Measurements from ENCODE around the gene SLC22A5.

Gene SLC22A5

DNA sequence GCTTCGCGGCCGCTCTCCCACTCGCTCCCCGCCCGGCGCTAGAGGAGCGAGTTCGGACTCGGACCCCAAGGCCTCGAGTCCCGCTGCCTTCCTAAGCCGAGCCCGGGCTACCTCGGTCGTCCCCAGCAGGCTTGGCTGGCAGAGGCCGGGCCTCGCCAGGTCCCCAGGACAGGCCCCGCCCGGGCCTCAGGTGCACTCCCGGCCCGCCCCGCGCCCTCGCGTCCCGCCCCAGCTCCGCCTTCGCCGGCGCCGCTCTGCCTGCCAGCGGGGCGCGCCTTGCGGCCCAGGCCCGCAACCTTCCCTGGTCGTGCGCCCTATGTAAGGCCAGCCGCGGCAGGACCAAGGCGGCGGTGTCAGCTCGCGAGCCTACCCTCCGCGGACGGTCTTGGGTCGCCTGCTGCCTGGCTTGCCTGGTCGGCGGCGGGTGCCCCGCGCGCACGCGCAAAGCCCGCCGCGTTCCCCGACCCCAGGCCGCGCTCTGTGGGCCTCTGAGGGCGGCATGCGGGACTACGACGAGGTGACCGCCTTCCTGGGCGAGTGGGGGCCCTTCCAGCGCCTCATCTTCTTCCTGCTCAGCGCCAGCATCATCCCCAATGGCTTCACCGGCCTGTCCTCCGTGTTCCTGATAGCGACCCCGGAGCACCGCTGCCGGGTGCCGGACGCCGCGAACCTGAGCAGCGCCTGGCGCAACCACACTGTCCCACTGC is at the start of gene SLC22A5:
Gene SLC22A5, plus strand, starts transcription at position 237 of the 707 bp plus-strand sequence. Its CDS starts 263 bp downstream, at position 500.
- DNase-seq, result no peak

DNA sequence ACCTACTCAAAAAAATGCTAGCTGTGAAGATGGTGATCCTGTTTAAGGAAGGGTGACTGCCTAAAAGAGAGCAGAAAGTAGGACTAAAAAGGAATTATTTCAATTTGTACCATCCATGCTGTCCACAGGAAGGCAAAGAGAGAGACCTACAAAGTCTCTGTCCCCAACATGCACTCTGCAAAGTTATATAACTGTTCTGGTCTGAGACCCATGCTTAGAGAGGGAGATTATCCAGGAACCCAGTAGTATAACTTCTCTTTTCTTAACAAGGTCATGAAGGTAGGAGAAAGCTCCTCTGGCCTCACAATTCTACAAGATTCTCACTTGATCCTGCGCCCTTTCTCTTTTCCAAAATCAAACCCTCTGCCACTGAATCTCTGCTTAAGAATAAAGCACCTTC is 49.5 kb upstream of the SLC22A5 start:
- DNase-seq, result no peak

GRCh38 chr5:132321109-132321721 is 48.3 kb upstream of the SLC22A5 start:
- no peak for DNase-seq

DNA sequence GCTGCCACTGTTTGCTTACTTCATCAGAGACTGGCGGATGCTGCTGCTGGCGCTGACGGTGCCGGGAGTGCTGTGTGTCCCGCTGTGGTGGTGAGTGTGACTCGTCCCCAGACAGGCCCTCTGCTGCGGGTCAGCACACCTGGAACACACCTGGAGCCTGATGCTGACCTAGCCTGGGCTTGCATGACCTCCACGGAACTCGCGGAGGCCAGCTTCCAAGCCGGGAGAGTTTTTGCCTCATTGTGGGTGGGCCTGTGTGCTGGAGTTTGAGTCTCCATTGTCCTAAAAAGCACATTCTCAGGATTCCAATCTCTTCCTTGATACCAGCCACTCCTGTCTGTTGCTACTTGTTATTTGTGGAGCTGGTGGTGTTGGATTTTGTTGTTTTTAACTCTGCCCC is 47.2 kb upstream of the SLC22A5 start:
- DNase-seq, result no peak

DNA sequence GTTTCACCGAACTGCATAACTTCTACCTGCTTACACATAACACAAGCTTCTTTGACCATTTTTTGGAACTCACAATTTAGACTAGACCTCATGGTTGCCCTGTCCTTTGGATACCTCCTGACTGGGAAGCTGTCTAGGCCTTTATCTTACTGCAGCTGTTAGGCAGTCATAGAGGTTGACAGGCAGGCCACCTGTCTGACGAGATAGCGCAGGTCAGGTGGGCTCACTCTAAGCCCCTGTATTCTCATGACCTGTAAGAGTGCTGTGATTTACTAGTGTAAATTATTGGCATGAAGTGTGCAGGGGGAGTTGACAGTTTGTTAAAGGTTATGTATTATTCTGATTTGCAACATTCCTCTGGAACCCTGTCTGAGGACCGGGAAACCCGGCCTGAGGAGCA is 46.3 kb upstream of the SLC22A5 start:
- no peak for DNase-seq

DNA sequence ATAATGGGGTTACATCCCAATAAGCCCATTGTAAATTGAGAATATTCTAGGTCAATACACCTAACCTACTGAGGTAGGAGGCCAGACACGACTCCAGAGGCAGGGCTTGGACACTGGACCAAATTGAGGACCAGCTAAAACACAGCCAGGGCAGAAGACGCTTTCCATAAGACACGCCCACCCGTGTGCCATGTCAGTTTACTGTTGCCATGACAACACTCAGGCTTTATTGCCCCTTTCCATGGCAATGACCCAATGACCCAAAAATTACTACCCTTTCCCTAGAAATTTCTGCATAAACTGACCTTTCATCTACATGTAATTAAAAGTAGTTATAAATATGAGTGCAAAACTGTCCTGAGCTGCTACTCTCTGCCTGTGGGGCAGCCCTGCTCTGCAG is 43.8 kb upstream of the SLC22A5 start:
- DNase-seq, result no peak

DNA sequence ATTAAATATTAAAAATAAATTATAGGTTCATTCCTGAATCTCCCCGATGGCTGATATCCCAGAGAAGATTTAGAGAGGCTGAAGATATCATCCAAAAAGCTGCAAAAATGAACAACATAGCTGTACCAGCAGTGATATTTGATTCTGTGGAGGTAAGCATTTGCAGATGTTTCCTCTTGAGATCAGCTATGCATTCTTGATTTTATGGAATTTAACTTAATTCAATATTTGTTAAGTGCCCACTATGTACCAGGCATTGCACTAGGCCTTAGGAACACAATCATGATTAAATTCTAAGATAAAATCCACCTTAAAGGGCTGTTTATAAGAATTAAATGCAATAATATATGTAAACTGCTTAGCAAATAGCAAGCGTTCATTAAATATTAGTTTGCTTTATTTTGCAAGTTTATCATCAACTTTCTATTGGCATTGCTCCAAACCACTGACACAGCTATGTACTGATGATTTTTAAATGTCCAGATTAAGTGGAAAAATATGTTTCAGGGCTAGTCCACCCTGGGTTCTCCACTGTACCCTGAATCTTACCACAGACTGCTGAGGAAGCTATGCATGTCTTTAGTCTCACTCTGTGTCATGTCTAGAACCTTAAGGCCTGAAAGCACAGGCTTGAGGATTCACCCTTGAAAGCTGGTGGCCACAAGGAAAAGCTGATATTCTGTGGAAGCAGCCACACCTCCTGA is 42.1 kb upstream of the SLC22A5 start:
- DNase-seq, result no peak

DNA sequence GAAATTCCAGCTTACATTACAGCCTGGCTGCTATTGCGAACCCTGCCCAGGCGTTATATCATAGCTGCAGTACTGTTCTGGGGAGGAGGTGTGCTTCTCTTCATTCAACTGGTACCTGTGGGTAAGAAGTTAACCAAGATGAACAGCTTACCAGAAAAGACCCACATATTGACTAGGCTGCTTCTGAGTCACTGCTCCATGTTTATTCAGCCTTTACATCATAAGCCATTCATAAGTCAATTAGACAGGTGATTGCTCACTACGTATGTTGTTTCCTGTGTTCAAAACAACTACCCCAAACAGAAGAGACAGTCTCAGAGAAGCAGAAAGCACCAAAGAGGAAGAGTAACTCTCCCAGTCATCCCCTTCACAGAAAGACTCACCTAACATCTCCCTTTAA is 34.7 kb upstream of the SLC22A5 start:
- DNase-seq, result no peak

GRCh38 chr5:132335402-132335801 is 34.1 kb upstream of the SLC22A5 start:
- DNase-seq, result no peak

DNA sequence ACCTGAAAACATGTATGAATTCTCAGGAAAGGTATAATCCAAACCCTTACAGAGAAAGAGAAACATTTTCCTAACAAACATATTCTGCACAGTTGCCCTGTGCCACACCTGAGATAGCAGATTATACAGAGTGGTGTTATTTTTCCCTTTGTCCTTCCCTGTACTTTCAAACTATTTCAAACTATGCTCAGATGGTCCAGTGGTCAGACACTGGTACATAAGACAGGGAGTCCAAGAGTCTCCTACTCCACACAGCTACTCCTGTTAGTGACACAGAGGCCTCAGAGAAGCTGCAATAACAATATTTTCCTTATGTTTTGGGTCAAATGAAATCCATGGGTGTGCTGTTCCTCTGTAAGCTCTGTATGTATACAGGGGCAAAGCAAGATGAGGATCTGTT is 30.0 kb upstream of the SLC22A5 start:
- DNase-seq, result no peak

DNA sequence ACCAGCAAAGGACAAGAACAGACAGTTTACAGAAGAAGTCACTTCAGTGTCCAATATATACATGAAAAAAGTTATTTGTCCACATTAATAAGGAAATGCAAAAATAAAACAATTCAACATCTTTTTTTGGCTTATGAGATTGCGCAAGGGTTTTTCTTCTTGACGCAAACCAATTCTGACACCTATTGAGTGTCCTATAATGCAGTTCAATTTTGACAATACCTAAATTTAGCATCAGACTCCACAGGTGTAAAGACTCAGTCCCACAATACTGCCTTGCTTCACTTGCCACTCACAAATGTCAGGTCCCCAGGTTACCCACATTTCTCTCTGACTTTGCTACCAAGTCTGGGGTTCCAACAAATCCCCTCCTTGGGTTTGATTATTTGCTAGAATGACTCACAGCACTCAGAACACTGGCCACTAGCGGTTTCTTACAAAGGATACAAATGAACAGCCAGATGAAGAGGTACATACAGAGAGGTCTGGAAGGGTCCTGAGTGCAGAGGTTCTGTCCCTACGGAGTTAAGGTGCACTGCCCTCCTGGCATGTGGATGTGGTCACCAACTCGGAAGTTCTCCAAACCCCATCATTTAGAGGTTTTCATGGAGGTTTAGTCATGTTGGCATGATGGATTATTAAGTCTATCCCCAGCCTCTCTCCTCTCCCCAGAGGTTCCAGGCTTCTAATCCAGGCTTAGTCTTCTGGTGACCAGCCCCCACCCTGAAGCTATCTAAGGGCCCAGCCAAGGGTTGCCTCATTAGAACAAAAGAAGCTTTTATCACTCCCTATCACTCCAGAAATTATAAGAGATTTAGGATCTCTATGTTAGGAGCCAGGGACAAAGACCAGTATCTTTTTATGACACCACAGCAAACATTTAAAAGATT is 27.0 kb upstream of the SLC22A5 start:
- no peak for DNase-seq

GRCh38 chr5:132344775-132345514 is 24.6 kb upstream of the SLC22A5 start:
- DNase-seq, result no peak

- DNase-seq, result no peak
Measured at GRCh38 chr5:132353486-132353995, 16.0 kb upstream of the SLC22A5 start.

DNA sequence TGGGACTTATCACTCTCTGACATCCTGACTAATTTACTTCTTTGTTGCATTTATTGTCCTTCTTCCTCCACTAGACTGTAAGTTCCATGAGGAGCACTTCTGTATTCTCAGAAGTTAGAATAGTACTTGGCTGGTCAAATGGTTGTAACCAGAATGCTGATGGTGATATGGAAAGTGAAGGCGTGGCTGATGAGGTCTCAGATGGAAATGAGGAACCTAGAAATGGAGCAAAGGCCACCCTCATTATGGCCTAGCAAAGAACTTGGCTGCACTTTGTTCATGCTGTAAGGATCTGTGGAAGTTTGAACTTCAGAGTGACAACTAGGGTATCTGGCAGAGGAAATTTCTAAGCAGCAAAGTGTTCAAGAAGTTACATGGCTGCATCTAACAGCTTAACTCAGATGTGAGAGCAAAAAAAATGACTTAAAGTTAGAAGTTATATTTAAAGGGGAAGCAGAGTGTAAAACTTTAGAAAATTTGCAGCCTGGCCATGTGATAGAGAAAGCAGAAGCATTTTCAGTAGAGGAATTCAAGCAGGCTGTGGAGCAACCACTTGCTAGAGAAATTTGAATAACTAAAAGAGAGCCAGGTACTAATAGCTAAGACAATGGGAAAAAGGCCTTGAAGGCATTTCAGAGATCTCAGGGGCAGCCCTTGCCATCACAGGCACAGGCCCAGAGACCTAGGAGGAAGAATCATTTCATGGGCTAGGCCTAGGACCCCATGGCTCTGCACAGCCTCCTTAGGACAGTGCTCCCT is 14.9 kb upstream of the SLC22A5 start:
- no peak for DNase-seq

DNA sequence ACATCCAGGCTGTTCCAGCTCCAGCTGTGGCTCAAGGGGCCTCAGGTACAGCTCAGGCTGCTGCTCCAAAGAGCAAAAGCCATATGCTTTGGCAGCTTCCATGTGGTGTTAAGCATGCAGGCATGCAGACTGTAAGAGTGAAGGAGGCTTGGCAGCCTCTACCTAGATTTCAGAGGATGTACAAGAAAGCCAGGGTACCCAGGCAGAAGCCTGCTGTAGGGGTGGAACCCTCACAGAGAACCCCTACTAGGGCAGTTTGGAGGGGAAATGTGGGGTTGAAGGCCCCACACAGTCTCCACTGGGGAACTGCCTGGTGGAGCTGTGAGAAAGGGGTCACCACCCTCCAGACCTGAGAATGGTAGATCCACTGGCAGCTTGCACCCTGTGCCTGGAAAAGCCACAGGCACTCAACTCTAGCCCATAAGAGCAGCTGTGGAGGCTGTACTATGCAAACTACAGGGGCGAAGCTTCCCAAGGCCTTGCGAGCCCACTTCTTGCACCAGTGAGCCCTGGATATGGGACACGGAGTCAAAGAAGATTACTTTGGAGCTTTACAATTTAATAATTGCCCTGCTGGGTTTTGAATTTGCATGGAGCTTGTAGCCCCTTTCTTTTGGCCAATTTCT is 14.3 kb upstream of the SLC22A5 start:
- no peak for DNase-seq

DNA sequence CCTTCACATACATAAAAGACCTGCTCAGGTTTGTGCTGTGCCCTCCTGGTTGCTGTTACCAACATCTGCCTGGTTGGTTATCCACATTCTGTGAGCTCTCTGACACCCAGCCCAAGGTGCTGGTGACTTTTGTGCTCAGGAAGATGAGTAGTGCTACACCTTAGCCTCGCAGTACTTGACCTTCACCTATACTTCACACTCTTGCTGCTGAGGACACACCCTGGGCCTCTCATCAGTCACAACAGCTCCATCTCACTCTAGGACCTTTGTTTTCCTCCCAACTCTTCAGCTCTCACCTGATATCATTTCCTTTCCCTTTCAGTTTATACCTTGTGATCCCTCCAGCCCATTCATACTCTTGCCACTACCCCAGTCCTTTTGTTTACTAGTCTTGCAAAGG is 10.7 kb upstream of the SLC22A5 start:
- DNase-seq, result no peak

DNA sequence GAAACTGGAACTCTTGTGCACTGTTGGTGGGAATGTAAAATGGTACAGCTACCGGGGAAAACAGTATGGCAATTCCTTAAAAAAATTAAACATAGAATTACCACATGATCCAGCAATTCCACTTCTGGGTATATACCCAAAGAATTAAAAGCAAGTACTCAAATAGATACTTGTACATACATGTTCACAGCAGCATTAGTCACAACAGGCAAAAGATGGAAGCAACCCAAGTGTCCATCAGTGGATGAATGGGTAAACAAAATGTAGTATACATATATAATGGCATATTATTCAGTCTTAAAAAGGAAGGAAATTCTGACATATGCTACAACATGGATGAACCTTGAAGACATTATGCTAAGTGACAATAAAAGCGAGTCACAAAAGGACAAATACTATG is 7.4 kb upstream of the SLC22A5 start:
- DNase-seq, result no peak

GRCh38 chr5:132363431-132364112 is 5.9 kb upstream of the SLC22A5 start:
- DNase-seq, result no peak

- DNase-seq, result no peak
Measured at GRCh38 chr5:132364319-132364718, 5.2 kb upstream of the SLC22A5 start.

- DNase-seq, result no peak
Measured at GRCh38 chr5:132365213-132365612, 4.3 kb upstream of the SLC22A5 start.
